KMS-11 (cell line): Measurements from ENCODE around the gene STAT5A.

Source experiments
- H2AFZ ChIP-seq: fragments of 200-600 bp; sonication (generic); 2 replicates; pipeline ENCODE4 v1.6.1; 2016; ENCODE audit warnings: antibody characterized with exemption, mixed run types, low read depth
- H3K27ac ChIP-seq: fragments of 200-600 bp; sonication (generic); 2 replicates; pipeline ENCODE4 v1.6.1; 2016; ENCODE audit warnings: mild to moderate bottlenecking, mixed run types
- H3K27me3 ChIP-seq: fragments of 200-600 bp; sonication (generic); 2 replicates; pipeline ENCODE4 v1.6.1; 2017; ENCODE audit warnings: mild to moderate bottlenecking, low read depth, mixed run types, moderate library complexity; ENCODE audit not compliant: insufficient read depth
- H3K36me3 ChIP-seq: fragments of 200-600 bp; sonication (generic); 2 replicates; pipeline ENCODE4 v1.6.1; 2017; ENCODE audit warnings: mild to moderate bottlenecking, mixed run types; ENCODE audit not compliant: insufficient read depth
- H3K4me1 ChIP-seq: fragments of 200-600 bp; sonication (generic); 2 replicates; pipeline ENCODE4 v1.6.1; 2016; ENCODE audit warnings: mild to moderate bottlenecking, low read depth, mixed run types; ENCODE audit not compliant: poor library complexity, severe bottlenecking
- H3K4me2 ChIP-seq: fragments of 200-600 bp; sonication (generic); 2 replicates; pipeline ENCODE4 v1.7.0; 2016; ENCODE audit warnings: mild to moderate bottlenecking, mixed run types
- H3K4me3 ChIP-seq: fragments of 200-600 bp; sonication (generic); IDR thresholded peaks from 2 replicates; pipeline ENCODE4 v1.6.1; 2017; ENCODE audit warnings: low read depth, low read length, mixed read lengths; ENCODE audit not compliant: insufficient read depth
- H3K79me2 ChIP-seq: fragments of 200-600 bp; sonication (generic); 2 replicates; pipeline ENCODE4 v1.6.1; 2016; ENCODE audit warnings: low read depth, mixed run types; ENCODE audit not compliant: insufficient read depth
- H3K9ac ChIP-seq: fragments of 200-600 bp; sonication (generic); 2 replicates; pipeline ENCODE4 v1.6.1; 2016; ENCODE audit warnings: mild to moderate bottlenecking, mixed run types
- H4K20me1 ChIP-seq: fragments of 200-600 bp; sonication (generic); 2 replicates; pipeline ENCODE4 v1.6.1; 2016; ENCODE audit warnings: mild to moderate bottlenecking, mixed run types; ENCODE audit not compliant: insufficient read depth
- TF ChIP-seq, protein P1 (sequence below): fragments of 200-600 bp; sonication (generic); conservative IDR thresholded peaks from 2 replicates; pipeline ENCODE4 v1.6.1; 2017; ENCODE audit warnings: low read depth, mild to moderate bottlenecking, antibody characterized with exemption, low read length, moderate library complexity, mixed read lengths

Gene STAT5A

GRCh38 chr17:42307362-42307927, 19.1 kb downstream of the STAT5A start:
- TF ChIP-seq, protein P1, sequence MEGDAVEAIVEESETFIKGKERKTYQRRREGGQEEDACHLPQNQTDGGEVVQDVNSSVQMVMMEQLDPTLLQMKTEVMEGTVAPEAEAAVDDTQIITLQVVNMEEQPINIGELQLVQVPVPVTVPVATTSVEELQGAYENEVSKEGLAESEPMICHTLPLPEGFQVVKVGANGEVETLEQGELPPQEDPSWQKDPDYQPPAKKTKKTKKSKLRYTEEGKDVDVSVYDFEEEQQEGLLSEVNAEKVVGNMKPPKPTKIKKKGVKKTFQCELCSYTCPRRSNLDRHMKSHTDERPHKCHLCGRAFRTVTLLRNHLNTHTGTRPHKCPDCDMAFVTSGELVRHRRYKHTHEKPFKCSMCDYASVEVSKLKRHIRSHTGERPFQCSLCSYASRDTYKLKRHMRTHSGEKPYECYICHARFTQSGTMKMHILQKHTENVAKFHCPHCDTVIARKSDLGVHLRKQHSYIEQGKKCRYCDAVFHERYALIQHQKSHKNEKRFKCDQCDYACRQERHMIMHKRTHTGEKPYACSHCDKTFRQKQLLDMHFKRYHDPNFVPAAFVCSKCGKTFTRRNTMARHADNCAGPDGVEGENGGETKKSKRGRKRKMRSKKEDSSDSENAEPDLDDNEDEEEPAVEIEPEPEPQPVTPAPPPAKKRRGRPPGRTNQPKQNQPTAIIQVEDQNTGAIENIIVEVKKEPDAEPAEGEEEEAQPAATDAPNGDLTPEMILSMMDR, result no peak
- no peaks in the 10 kb centered on the region for H4K20me1 ChIP-seq
- H3K27ac ChIP-seq, result no peak overlapping the region
- no peak overlapping the region for H2AFZ ChIP-seq
- H3K36me3 ChIP-seq, result no peaks in the 10 kb centered on the region
- no peak overlapping the region for H3K9ac ChIP-seq
- no peaks in the 10 kb centered on the region for H3K4me1 ChIP-seq
- no peaks in the 10 kb centered on the region for H3K79me2 ChIP-seq
- H3K27me3 ChIP-seq, result no peaks in the 10 kb centered on the region; the same call in 1 of the 2 replicates
- H3K4me2 ChIP-seq, result no peak overlapping the region
- no peak overlapping the region for H3K4me3 ChIP-seq

GRCh38 chr17:42308446-42308845, 20.1 kb downstream of the STAT5A start:
- Histone ChIP-seq H3K9ac (no peak overlapping the region), H3K79me2 (no peaks in the 10 kb centered on the region), H3K27me3 (no peaks in the 10 kb centered on the region; the same call in 1 of the 2 replicates), H4K20me1 (no peaks in the 10 kb centered on the region), H2AFZ (no peak overlapping the region), H3K4me1 (no peaks in the 10 kb centered on the region), H3K4me2 (no peak overlapping the region), H3K4me3 (no peak overlapping the region), H3K27ac (no peak overlapping the region), H3K36me3 (no peaks in the 10 kb centered on the region)
- TF ChIP-seq, protein P1, result no peak

DNA sequence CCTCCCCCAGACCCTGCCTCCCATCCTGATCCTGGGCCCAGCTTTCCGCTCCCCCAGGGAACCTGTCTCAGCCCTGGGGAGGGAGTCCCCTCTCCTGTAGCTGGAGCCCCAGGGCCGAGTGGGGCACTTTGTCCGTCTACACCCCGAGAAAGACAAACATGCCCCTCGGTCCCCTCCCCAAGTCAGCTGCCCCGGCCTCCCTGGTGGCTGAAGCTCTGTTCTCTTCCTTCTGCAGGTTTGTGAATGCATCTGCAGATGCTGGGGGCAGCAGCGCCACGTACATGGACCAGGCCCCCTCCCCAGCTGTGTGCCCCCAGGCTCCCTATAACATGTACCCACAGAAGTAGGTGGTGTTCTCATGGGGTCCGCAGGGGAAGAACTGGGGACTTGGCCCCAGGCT, 20.8 kb downstream of the STAT5A start:
- Histone ChIP-seq H4K20me1 (no peaks in the 10 kb centered on the region), H3K4me1 (no peaks in the 10 kb centered on the region), H2AFZ (no peak overlapping the region), H3K36me3 (no peaks in the 10 kb centered on the region), H3K9ac (no peak overlapping the region), H3K27ac (no peak overlapping the region), H3K27me3 (no peaks in the 10 kb centered on the region; the same call in 1 of the 2 replicates), H3K79me2 (no peaks in the 10 kb centered on the region), H3K4me2 (no peak overlapping the region), H3K4me3 (no peak overlapping the region)
- TF ChIP-seq, protein P1, result no peak

- Histone ChIP-seq H3K27ac (no peak overlapping the region), H3K79me2 (no peaks in the 10 kb centered on the region), H3K4me1 (peaks cover 3% of the 10 kb centered on the region), H3K4me2 (no peak overlapping the region), H3K27me3 (no peaks in the 10 kb centered on the region; the same call in 1 of the 2 replicates), H3K4me3 (no peak overlapping the region), H2AFZ (no peak overlapping the region), H4K20me1 (no peaks in the 10 kb centered on the region), H3K36me3 (no peaks in the 10 kb centered on the region), H3K9ac (no peak overlapping the region)
- TF ChIP-seq, protein P1, result no peak
Measured at GRCh38 chr17:42309986-42310786, 21.9 kb downstream of the STAT5A start.
